GM19467 (cell line): ENCODE results near the gene KIZ.
A peak's percentile ranks its signal among the peaks of the same experiment; 100 is the strongest.
"Not testable (repeated sequence)": the region's sequence is repeated elsewhere in the genome, so short reads cannot be mapped to it uniquely, and the experiment has no call there.

Source experiments
- ATAC-seq: cut with Tn5 transposase; IDR thresholded peaks from one replicate; pipeline ENCODE4 v1.9.1; 2021; ENCODE audit warnings: mild to moderate bottlenecking, moderate library complexity; ENCODE audit not compliant: unreplicated experiment

Gene KIZ

DNA sequence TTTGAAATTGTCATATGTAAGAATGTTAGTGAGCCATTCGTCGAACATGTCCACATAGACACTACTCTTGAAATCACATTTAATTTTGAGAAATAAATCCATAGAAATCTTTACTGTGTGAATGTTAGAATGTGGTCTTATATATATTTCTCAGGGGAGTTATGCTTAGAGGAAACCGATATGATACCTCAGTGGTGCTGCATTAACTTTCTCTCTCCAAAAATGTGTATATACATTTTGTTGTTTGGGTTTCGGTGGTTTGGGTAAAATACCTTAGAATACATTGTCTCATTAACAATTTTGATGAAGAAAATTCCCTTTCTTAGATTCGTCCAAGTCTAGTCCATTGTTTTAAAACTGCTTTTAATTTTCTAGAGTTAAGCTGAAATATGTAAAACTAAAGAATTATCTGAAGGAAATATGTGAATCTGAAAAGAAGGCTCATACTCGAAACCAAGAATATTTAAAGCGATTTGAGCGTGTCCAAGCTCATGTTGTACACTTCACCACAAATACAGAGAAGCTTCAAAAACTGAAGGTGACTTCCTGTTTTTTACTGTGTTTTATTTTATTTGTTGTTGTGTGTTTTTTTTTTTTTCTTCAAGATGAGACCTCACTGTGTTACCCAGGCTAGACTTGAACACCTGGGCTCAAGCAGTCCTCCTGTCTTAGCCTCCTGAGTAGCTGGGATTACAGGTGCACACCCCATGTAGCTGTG lies 10.3 kb downstream of the KIZ start:
- no peak for ATAC-seq

DNA sequence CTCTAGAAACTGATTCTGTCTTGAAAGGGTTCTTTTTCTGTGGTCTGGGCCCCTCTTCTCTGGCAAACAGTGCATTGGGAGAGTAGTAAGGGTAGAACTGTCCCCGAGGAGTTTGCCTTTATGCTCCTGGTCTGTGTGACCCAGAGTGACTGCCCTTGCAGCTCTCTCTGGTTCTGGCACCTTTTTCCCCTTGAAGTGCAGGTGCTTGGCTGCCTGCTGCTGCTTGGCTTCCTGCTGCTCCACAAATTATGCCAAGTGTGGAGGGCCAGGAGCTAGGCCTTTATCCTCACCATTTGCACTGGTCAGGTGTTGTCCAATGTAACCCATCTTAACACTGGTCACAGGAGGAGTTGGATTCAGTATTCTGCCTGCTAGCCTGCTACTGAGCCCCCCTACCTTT lies 11.2 kb downstream of the KIZ start:
- ATAC-seq, result no peak

DNA sequence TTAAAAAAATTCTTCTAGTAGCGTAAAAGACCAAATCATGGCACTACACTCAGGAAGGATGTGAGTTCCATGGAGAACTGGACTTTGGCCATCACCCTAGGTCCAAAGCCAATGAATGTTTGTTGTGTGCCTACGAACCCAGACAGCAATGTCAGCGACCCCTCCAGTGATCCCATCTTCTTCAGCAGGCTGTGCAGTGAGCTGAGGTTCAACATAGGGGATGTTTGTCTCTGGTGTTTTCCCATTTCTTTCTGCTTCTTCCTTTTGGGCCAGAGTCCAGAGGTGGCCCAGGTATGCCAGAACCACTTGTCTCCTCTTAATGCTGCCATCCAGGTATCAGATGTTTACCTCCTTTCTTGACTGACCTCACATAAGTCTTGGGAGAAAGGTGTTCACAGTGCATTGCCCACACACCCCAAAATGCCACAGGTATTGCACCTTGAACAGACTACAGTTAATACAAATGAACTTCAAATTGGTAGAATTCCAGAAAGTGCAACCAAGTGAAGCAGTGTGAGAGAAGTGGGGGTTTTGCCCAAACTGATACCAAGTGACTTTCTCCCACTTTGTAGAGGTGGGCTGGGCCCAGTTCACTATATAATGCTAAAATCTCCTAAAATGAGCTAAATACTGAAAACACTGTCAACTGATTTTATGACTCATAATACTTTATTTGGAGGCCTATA lies 14.1 kb downstream of the KIZ start:
- no peak for ATAC-seq

DNA sequence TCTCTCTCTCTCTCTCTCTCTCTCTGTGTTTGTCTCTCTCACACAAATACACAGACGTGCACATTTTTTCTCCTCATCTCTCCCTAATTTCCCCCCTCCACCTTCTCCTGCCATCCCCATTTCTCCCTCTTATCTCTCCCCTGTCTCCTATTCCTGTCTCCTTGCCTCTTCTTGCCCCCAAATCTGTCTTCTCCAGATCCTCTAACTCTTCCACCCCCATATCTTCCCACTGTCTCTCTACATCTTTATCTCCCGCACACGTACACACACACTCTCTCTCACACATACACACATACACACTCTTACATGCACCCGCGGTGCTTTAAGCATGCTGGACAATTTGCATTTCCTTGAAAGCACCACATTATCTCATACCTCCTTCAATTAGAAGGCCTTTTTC lies 15.9 kb downstream of the KIZ start:
- no peak for ATAC-seq

DNA sequence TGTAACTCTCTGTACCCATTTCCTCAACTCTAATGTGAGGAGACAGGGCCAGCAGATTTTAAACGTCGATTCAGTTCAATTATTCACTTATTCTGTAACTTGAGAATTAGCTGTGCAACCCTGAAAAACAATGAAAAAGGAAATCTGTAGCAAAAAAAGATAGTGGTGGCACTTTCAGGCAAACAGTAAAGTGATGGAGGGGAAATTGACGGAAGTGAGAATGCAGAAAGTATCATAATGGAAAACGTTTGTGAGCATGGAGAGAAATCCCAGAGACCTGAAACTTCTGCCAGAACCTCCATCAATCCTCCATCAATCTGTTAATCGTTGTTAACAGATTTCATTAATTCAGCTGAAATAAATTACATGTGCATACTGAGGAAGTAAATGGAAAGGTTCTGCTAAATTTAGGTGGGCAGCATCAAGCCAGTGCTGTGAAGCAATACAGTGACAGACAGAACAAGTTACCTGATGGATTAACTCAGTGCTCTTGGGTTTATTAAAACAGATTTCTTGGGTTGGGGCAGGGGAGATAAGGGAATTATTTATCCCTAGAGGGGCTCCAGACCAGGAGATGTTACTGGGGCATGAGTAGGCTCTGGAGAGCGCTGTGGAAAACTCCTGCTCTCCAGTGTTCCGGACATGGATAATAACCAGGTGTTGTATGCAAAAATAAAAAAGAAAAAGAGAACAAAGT lies 17.5 kb downstream of the KIZ start:
- no peak for ATAC-seq

DNA sequence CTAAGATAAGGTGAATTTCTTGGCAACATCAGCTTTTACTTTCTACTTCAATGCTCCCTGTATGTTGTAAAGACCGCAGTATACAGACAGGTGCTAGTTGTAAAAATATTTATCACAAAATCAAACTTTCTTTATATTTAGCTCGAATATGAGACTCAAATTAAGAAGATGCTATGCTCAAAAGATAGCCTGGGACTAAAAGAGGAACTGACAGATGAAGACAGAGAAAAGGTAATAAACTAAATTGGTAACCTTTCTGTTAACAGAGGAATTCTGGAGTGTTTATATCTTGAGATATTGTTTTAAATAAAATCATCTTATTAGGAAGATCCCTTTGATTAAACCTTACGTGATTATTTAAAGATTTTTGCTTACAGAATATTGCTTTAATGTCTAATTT lies 19.5 kb downstream of the KIZ start:
- ATAC-seq, result no peak

DNA sequence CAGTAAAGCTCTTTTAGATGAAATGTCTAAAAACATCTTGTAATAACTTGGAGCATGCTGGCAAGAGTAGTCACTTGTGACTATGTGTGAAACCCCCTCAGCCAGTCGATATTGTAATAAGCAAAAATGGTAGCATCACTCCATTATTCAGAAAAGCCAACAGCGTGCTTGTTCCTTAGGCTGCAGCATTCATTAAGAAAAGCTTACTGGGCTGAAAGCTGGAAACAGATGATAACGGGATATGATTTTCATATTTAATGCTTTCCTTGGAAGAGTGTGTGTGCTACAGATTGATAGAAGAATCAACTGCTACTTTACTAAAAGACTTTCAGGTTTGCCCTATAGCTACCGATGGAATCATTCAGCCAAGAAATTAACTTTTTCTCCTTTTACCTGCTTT lies 20.3 kb downstream of the KIZ start:
- no peak for ATAC-seq

DNA sequence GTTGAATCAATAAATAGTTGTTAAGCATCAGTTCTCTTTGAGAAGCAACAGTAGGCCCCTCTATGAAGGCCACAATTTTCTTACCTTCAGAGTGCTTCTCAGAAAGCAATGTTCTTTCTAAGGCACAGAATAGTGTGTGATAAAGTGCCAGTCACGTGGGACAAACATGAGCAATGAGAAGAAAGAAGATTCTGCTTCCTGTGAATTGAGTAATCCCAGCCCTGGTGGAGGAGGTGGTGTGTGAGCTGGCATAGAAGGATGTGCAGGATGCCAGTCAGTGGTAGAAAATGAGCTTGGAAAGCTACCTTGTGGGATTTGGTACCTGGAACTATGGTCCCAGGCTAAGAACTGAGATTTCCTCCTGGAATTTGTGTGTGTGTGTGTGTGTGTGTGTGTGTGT lies 21.7 kb downstream of the KIZ start:
- no peak for ATAC-seq

DNA sequence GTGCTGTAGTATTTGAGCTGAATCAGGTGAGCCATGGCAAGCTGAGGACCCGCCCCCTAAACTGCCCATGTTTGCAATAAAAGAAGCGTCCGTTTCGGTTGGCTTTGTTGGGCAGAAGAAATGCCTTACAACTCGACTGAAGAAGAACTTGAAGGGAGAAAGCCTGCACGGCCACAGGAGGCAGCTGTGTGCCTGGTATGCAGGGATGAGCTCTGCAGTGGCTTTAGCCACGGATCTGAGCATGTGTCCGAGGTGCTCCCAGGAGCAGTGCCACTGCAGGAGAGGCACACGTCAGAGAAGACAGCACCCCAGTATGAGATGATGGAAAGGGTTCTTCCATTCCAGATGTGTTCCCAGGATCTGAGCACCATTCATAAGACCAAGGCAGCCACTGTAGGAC lies 23.5 kb downstream of the KIZ start:
- no peak for ATAC-seq

DNA sequence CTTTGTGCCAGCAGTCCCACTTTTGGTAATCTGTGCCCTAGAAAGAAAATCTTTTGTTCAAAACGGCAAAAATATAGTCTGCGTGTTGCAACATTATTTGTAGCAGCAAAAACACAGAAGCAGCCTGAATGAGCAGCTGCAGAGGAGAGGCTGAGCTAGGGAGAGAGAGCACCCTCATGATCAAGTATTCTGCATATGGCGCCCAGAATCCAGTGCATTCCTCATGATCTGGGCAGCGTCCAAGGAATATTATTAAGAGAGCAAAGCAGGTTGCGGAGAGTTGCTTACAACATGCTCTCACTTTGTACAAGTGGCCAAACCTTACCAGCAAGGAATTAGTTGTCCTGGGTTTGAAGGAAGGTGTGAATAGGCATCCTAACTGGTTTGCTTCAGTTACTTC lies 25.9 kb downstream of the KIZ start:
- no peak for ATAC-seq

DNA sequence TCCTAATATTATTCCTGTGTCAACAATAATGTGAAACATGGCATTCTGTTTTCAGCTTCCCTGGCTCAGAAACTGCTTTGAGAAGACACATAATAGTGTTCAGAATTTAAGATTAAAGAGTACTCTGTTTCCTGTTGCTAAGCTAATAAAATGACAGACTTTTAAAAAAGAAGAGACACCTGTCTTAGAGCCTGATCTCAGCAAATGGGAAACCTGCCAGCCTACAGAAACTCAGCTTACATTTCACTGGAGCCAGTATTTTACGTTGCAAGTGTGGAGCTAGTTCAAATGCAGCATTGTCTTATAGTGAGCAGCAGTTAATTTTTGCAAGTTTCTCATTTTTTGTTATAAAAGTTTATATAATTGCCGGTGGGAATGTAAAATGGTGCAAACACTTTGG lies 28.8 kb downstream of the KIZ start:
- no peak for ATAC-seq

DNA sequence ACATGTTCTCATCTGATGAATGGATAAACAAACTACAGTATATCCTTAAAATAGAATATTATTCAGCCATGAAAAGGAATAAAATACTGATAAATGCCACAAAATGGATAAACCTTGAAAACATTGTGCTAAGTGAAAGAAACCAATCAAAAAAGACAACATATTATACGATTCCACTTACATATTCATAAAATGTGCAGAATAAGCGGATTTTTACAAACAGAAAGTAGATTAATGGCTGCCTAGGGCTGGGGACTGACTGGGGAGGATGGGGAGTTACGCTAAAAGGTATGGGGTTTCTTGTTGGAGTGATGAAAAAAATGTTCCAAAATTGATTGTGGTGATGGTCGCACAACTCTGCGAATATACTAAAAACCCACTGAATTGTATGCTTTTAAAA lies 29.4 kb downstream of the KIZ start:
- ATAC-seq, result no peak

DNA sequence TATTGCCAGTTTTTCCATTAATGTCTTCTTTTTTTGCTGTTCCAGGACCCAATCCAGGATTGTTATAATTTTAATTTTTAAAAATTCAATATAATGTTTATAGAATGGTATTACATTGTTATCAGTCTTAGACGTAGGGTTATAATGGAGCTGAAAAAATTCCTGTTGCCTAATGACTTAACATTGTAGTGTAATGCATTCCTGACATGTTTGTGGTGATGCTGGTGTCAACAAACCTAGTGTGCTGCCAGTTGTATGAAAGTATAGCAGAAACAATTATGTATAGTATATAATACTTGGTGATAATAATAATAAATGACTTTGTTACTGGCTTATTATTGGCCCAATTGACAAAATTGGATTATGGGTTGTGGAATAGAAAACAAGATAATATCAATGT lies 30.4 kb downstream of the KIZ start:
- ATAC-seq, result no peak

DNA sequence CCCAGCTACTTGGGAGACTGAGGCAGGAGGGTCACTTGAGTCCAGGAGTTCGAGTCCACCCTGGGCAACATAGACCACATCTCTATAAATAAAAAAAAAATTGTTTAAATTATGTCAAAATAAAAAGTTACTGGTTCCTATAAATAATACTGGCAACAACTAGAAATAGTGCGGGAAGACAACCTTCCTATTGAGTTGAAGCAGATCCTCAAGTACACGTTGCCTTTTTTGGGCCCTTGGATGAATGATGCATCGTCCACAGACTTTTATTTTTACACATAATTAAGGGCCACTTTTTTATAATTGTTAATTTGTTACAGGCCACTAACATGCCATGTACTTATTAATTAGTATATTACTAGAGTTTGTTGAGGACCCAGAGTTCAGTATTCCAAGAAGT lies 31.1 kb downstream of the KIZ start:
- no peak for ATAC-seq

DNA sequence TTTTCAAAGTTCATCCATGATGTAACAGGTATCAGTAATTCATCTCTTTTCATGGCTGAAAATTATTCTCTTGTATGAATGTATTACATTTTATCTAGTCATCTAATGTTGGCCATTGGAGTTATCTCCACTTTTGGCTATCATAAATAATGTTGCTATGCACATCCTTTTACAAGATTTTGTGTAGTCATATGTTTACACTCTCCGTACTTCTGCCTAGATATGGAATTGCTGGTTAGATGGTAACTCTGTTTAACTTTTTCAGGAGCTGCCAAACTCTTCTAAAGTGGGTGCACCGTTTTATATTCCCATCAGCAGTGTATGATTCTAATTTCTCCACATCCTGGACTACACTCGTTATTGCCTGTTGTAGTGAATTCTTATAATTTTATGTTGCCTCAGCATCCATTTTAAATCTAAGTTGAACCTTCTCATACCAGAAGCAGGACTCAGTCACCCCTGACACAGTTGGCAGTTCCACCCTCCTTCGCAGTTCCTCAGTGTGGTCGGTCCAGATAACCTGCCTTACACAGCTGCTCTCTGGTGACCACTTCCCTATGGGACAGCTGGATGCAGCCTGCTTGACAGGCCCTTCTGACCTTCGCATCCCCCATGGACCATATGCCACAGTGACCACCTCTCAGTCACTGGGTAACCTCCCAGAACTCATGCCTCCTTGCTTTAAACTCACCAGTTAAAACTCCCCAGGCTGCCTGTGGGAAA lies 33.9 kb downstream of the KIZ start:
- peak; percentile 71 for ATAC-seq

DNA sequence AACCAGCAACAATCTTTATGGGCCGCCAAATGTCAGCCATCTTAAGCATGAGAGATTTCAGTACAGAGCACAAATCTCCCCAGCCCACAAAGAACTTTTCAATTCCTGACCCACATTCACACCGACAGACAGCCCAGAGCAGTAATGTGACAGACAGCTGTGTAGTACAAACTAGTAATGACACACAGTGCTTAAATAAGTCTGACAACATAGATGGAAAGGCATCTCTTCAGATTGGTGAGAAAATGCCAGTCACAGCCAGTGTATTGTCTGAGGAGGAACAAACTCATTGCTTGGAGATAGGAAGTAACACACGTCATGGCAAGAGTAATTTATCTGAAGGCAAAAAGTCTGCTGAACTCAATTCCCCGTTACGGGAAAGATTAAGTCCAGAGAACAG lies 36.0 kb downstream of the KIZ start:
- ATAC-seq, result no peak

DNA sequence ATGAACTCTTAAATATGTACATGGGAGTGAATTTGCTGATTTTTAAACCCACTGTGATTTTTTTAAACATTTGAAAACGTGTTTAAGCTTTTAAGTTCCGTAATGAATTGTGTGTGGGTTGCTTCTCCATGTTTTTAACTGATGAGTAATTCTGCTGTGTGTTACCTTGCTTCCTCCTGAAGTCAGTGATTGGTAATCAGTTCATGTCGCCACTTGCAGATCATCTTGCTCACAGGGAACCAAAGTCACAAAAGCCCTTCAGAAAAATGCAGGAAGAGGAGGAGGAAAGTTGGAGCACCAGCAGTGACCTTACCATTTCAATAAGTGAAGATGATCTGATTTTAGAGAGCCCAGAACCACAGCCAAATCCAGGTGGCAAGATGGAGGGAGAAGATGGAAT lies 36.7 kb downstream of the KIZ start:
- ATAC-seq, result no peak

DNA sequence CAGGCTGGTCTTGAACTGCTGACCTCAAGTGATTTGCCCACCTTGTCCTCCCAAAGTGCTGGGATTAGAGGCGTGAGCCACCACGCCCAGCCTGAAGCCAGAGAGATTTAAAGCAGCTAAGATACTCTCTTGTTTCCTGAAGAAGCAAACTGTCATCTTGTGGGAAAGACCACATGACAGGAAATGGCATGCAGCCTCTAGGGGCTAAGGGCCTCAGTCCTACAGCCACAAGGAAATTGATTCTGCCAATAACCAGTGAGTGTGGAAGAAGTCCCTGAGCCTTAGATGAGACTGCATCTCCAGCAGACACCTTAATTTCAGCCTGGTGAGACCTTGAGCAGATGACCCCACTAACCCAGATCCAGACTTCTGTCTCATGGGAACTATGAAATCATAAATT lies 40.9 kb downstream of the KIZ start:
- ATAC-seq, result no peak

DNA sequence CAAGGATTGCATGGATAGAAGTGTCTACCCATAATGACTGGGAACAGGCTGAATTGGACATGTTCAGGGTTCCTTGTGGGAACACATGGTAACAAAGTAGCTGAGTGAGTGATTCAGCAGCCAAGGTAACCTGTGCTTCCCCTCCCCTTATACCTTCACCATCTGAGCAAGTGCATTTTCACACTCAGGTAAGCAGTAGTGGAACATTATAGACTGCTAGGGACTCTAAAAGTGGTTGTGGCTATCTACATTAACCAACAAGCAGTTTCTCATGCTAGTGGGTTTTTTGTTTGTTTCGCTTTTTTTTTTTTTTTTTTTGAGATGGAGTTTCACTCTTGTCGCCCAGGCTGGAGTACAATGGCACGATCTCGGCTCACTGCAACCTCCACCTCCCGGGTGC lies 41.4 kb downstream of the KIZ start:
- peak; percentile 56 for ATAC-seq

DNA sequence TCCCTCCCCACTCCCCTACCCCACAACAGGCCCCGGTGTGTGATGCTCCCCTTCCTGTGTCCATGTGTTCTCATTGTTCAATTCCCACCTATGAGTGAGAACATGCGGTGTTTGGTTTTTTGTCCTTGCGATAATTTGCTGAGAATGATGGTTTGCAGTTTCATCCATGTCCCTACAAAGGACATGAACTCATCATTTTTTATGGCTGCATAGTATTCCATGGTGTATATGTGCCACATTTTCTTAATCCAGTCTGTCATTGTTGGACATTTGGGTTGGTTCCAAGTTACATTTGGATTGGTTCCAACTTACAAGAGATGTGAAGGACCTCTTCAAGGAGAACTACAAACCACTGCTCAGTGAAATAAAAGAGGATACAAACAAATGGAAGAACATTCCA lies 42.2 kb downstream of the KIZ start:
- ATAC-seq, result not testable (repeated sequence)

DNA sequence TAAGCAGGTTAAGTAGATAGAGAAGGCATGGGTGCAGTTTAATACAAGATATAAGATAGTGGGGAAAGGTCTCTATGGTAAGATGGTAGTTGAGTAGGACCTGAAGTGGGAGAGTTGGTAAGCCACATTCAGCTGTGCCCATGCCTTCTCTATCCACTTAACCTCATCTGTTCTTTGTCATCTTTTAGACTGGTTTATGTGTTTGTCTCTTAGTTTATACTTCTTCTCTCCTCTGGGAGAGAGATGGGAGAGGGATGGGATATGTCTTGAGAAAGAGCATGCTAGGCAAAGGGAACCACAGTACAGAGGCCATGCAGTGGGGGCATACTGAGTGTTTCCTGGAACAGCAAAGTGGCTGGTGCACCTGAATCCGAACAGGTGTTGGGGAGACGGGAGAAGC lies 46.7 kb downstream of the KIZ start:
- no peak for ATAC-seq

DNA sequence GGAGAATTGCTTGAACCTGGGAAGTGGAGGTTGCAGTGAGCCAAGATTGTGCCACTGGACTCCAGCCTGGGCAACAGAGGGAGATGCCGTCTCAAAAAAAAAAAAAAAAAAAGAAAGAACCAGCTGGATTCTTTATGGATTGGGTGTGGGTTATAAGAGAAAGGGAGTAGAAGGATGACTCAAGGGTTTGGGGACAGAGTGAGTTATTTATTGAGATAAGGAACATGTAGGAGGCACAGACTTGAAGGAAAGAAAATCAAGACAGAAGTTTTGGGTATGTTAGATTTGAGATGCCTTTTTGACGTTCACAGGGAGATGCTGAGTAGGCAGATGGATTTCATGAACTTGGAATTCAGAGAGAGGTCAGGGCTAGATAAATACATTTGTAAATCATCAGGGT lies 47.6 kb downstream of the KIZ start:
- ATAC-seq, result no peak
